Choroid plexus epithelial cell (primary cell): ENCODE measurements around the gene SLC41A1.

Source experiments
- DNase-seq: peaks from one replicate; pipeline ENCODE4 v3.0.0-alpha.2; 2010; ENCODE audit warnings: low read depth
- H3K4me3 ChIP-seq: 2 replicates; pipeline ENCODE4 v1.5.1; 2011; ENCODE audit warnings: low read depth, mild to moderate bottlenecking, control low read depth, low read length, moderate library complexity
- CTCF ChIP-seq: conservative IDR thresholded peaks from 2 replicates; pipeline ENCODE4 v1.5.1; 2011; ENCODE audit warnings: low read depth, mild to moderate bottlenecking, control low read depth, inconsistent platforms, low read length, moderate library complexity

Gene SLC41A1

GRCh38 chr1:205777994-205778393, 35.0 kb downstream of the SLC41A1 start:
- no peak for TF ChIP-seq CTCF
- H3K4me3 ChIP-seq: no peak overlapping the region
- no peak for DNase-seq

GRCh38 chr1:205775717-205776056, 37.3 kb downstream of the SLC41A1 start:
- TF ChIP-seq CTCF: no peak
- peak; percentile 78 for DNase-seq
- H3K4me3 ChIP-seq: peak overlapping the region; percentile 96

- peak within 1 kb of the TSS; percentile 96 for H3K4me3 ChIP-seq
- no peak for TF ChIP-seq CTCF
- DNase-seq: peak; percentile 85
Measured at GRCh38 chr1:205775015-205775716, 37.8 kb downstream of the SLC41A1 start, which contains the start of gene RAB29. RAB29 (minus strand) TSS chr1:205775482; CDS start chr1:205774956, 526 bp downstream.

DNA sequence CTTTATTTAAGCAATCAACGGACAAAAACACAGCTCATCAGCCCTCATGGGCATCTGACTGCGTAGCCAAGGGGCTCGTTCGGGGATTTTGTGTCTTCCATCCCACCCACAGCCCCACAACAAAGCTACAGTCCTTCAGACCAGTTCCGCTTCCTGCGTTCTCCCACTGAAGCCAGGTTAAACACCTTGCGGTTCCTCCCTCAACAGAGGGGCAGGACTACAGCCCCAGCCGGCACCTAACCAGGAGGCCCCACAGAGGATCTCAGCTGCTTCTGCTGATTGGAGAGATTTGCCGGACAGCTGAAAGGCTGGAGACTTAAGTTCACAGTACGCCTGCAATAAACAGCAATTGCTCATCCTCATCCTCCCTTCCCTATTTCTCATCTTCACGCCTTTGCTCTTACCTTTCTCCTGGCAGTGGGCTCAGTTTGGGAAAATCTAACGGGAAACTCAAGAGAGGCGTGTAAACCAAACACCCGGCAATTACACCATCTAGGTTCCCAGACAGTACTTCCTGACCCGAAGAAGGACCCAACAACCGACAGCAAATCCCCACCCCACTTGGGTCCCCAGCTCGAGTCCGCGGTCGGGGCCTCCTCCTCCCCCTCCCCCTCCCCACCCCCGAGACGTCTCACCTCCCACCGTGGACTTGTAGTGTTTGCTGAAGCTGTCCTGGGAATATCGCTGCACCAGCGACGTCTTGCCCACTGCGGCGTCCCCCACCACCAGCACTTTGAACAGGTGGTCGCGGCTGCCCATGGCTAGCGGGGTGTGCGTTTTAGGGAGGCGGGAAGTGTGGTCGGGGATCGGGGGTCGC, 38.6 kb downstream of the SLC41A1 start:
- H3K4me3 ChIP-seq: peak overlapping the region; percentile 96
- TF ChIP-seq CTCF: no peak
- peak; percentile 47 for DNase-seq

- DNase-seq: no peak
- no peak overlapping the region for H3K4me3 ChIP-seq
- TF ChIP-seq CTCF: no peak
Measured at GRCh38 chr1:205772607-205773032, 40.4 kb downstream of the SLC41A1 start.

GRCh38 chr1:205770618-205771017, 42.4 kb downstream of the SLC41A1 start:
- H3K4me3 ChIP-seq: no peak overlapping the region
- TF ChIP-seq CTCF: no peak
- no peak for DNase-seq
